Neural cell (in vitro differentiated cells): Measurements from ENCODE around the gene PLIN3.
"Not testable (repeated sequence)": the region's sequence is repeated elsewhere in the genome, so short reads cannot be mapped to it uniquely, and the experiment has no call there.

Experiments
- EP300 ChIP-seq: fragments of 450-650 bp; conservative IDR thresholded peaks from 2 replicates; pipeline ENCODE4 v1.6.1; 2014; ENCODE audit warnings: antibody characterized with exemption, mild to moderate bottlenecking, moderate library complexity; ENCODE audit not compliant: poor library complexity, severe bottlenecking
- EZH2 ChIP-seq: fragments of 200-600, 300-800 bp; shearing (Covaris generic), sonication (generic); IDR thresholded peaks from 2 replicates; pipeline ENCODE4 v1.6.1; 2014; ENCODE audit warnings: antibody characterized with exemption, low read length, borderline replicate concordance, mild to moderate bottlenecking; ENCODE audit not compliant: insufficient read depth, poor library complexity, severe bottlenecking
- MXI1 ChIP-seq: fragments of 450-650 bp; conservative IDR thresholded peaks from 2 replicates; pipeline ENCODE4 v1.6.1; 2014; ENCODE audit warnings: antibody characterized with exemption, mild to moderate bottlenecking; ENCODE audit not compliant: poor library complexity, severe bottlenecking
- POLR2AphosphoS5 ChIP-seq: IDR thresholded peaks from 2 replicates; pipeline ENCODE4 v1.6.1; 2012
- SMC3 ChIP-seq: fragments of 450-650 bp; conservative IDR thresholded peaks from 2 replicates; pipeline ENCODE4 v1.6.1; 2014; ENCODE audit warnings: antibody characterized with exemption, mild to moderate bottlenecking, moderate library complexity; ENCODE audit not compliant: poor library complexity
- TF ChIP-seq, protein P1 (sequence below): fragments of 450-650 bp; IDR thresholded peaks from 2 replicates; pipeline ENCODE4 v1.5.1; 2014; ENCODE audit warnings: antibody characterized with exemption, mild to moderate bottlenecking, moderate library complexity; ENCODE audit not compliant: poor library complexity, severe bottlenecking
- TF ChIP-seq, protein P2 (sequence below): IDR thresholded peaks from 2 replicates; pipeline ENCODE4 v1.6.1; 2012; ENCODE audit warnings: borderline replicate concordance

- TF ChIP-seq EP300, POLR2AphosphoS5, SMC3, MXI1, EZH2: not testable (repeated sequence)
- TF ChIP-seq, protein P1, sequence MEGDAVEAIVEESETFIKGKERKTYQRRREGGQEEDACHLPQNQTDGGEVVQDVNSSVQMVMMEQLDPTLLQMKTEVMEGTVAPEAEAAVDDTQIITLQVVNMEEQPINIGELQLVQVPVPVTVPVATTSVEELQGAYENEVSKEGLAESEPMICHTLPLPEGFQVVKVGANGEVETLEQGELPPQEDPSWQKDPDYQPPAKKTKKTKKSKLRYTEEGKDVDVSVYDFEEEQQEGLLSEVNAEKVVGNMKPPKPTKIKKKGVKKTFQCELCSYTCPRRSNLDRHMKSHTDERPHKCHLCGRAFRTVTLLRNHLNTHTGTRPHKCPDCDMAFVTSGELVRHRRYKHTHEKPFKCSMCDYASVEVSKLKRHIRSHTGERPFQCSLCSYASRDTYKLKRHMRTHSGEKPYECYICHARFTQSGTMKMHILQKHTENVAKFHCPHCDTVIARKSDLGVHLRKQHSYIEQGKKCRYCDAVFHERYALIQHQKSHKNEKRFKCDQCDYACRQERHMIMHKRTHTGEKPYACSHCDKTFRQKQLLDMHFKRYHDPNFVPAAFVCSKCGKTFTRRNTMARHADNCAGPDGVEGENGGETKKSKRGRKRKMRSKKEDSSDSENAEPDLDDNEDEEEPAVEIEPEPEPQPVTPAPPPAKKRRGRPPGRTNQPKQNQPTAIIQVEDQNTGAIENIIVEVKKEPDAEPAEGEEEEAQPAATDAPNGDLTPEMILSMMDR: not testable (repeated sequence)
- TF ChIP-seq, protein P2, sequence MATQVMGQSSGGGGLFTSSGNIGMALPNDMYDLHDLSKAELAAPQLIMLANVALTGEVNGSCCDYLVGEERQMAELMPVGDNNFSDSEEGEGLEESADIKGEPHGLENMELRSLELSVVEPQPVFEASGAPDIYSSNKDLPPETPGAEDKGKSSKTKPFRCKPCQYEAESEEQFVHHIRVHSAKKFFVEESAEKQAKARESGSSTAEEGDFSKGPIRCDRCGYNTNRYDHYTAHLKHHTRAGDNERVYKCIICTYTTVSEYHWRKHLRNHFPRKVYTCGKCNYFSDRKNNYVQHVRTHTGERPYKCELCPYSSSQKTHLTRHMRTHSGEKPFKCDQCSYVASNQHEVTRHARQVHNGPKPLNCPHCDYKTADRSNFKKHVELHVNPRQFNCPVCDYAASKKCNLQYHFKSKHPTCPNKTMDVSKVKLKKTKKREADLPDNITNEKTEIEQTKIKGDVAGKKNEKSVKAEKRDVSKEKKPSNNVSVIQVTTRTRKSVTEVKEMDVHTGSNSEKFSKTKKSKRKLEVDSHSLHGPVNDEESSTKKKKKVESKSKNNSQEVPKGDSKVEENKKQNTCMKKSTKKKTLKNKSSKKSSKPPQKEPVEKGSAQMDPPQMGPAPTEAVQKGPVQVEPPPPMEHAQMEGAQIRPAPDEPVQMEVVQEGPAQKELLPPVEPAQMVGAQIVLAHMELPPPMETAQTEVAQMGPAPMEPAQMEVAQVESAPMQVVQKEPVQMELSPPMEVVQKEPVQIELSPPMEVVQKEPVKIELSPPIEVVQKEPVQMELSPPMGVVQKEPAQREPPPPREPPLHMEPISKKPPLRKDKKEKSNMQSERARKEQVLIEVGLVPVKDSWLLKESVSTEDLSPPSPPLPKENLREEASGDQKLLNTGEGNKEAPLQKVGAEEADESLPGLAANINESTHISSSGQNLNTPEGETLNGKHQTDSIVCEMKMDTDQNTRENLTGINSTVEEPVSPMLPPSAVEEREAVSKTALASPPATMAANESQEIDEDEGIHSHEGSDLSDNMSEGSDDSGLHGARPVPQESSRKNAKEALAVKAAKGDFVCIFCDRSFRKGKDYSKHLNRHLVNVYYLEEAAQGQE: not testable (repeated sequence)
Observed at GRCh38 chr19:4822354-4822753, 45.1 kb downstream of the PLIN3 start.
